WI38 (cell line): Measurements from ENCODE around the gene TNFRSF17.

ENCODE experiments used
- H3K4me3 ChIP-seq: 2 replicates; pipeline ENCODE4 v1.5.1; 2011; ENCODE audit warnings: low read depth, mild to moderate bottlenecking, control low read depth, low read length
- TF ChIP-seq, protein P1 (sequence below): IDR thresholded peaks from 2 replicates; pipeline ENCODE4 v1.5.1; 2012; ENCODE audit warnings: low read depth, mild to moderate bottlenecking, control low read depth, low read length

The TNFRSF17 gene

DNA sequence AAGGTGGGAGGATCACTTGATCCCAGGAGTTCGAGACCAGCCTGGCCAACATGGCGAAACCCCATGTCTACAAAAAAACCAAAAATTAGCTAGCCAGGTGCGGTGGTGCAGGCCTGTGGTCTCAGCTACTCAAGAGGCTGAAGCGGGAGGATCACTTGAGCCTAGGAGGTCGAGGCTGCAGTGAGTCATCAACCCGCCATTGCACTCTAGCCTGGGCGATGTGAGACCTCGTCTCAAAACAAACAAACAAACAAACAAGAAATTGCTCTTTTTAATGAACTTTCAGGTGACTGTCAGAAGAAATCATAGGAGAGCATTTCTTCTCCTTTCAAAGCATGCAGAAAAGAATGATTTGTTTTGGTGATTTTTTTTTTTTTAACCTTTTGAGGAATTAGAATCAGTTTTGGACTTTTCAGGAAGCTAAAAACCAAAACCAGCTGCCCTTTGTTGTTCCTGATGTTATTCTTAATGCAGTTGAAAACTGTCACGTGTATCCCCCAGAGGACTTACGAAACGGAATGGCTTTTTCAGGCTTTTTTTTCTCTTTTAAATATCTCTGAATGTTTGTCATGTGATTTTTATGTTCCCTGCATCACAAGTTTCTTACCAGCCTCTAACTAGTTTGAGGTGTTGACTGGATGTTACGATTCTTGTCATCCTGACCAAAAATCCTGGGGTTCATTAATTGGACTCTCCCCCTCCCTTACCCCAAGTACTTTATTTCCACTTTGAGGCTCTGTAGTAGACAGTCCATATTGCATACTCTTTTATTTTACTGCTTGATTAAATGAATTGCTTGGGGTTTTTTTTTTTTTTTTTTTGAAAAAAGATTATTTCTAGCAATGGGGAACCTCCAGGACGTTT lies 45.6 kb downstream of the TNFRSF17 start:
- no peak overlapping the region for H3K4me3 ChIP-seq
- TF ChIP-seq, protein P1, sequence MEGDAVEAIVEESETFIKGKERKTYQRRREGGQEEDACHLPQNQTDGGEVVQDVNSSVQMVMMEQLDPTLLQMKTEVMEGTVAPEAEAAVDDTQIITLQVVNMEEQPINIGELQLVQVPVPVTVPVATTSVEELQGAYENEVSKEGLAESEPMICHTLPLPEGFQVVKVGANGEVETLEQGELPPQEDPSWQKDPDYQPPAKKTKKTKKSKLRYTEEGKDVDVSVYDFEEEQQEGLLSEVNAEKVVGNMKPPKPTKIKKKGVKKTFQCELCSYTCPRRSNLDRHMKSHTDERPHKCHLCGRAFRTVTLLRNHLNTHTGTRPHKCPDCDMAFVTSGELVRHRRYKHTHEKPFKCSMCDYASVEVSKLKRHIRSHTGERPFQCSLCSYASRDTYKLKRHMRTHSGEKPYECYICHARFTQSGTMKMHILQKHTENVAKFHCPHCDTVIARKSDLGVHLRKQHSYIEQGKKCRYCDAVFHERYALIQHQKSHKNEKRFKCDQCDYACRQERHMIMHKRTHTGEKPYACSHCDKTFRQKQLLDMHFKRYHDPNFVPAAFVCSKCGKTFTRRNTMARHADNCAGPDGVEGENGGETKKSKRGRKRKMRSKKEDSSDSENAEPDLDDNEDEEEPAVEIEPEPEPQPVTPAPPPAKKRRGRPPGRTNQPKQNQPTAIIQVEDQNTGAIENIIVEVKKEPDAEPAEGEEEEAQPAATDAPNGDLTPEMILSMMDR, result no peak

DNA sequence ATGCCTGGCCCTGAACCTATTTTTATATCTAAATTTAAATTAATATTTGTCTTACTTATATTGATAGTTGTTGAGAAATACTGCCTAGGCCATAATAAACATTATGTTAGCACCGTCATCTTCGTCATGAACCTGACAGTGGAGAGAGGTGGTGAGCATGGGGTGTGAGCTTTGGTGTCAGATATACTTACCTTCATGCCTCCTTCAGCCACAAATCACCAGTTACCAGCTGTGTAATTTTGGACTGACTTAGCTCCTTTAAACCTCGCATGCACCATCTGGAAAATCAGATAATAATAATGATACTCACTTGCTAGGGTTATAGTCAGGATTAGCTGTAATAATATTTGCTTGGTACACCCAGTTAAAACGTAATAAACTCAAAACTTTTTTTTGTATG lies 46.6 kb downstream of the TNFRSF17 start:
- no peak overlapping the region for H3K4me3 ChIP-seq
- TF ChIP-seq, protein P1, result no peak

DNA sequence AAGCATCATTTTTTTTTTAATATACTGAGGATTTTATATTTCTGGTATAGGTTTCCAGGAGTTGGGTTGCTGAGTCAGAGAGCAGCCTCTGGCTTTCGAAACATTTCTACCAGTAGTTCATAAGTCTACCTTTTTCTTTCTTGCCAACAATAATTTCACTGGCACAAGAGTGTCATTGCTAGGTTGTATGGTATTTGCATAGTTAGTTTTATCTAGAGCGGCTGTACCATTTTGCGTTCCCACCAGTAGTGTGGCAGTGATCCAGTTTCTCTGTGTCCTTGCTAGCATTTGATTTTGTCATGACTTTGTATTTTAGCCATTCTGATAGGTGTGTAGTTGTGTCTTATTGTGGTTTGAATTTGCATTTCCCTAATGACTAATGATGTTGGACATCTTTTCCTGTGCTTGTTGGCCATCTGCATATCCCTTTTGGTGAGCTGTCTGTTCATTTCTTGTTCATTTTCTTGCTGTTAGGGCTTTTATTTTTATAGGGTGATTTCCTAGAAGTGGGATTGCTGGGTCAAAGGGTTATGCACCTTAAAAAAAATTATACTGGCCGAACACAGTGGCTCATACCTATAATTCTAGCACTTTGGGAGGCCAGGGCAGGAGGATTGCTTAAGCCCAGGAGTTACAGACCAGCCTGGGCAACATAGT lies 51.4 kb downstream of the TNFRSF17 start:
- no peak overlapping the region for H3K4me3 ChIP-seq
- TF ChIP-seq, protein P1, result no peak

DNA sequence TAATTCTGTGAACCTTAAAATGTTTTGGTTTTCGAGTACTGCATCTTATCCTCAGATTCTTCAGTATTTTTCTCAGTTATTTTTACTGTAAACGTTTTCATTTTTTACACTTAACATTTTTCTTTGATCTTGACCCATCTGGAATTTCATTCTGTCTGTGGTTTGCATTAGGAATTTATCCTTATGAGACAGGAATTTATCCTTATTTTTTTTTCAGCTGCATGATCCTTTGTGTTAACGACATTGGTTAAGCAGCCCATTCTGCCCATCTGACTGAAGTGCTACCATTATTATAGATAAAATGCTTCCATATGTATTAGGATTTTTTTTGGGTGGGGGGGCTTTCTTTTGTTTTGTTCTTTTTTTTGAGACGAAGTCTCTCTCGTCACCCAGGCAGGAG lies 52.5 kb downstream of the TNFRSF17 start:
- H3K4me3 ChIP-seq, result no peak overlapping the region
- TF ChIP-seq, protein P1, result no peak
